GM23338 (cell line): ENCODE results near the gene TRAF7. TPM values are rescaled to one million over a fixed set of nuclear protein-coding genes. Genes with fewer than 3 reads are reported as not detected.
A peak's percentile ranks its signal among the peaks of the same experiment; 100 is the strongest.

Experiments
- ATAC-seq: fragments of 200-7000 bp; cut with Tn5 transposase; 3 replicates; pipeline ENCODE4 v1.9.1; 2020
- DNase-seq: peaks from one replicate; pipeline ENCODE4 v3.0.0-alpha.2; 2015; ENCODE audit warnings: low spot score
- H2AFZ ChIP-seq: fragments of 200-600 bp; sonication (generic); 2 replicates; pipeline ENCODE4 v1.8.0; 2016; ENCODE audit warnings: antibody characterized with exemption, mild to moderate bottlenecking, moderate library complexity
- H3F3A ChIP-seq: fragments of 200-600 bp; sonication (generic); replicated peaks from 2 replicates; pipeline ENCODE4 v1.8.0; 2017; ENCODE audit warnings: antibody characterized with exemption, mixed run types, low read depth
- H3K27ac ChIP-seq: fragments of 200-600 bp; sonication (generic); 2 replicates; pipeline ENCODE4 v1.6.1; 2016; ENCODE audit warnings: low read depth
- H3K27me3 ChIP-seq: fragments of 200-600 bp; sonication (generic); 2 replicates; pipeline ENCODE4 v1.8.0; 2016; ENCODE audit warnings: mild to moderate bottlenecking, mixed run types, moderate library complexity; ENCODE audit not compliant: insufficient read depth
- H3K36me3 ChIP-seq: fragments of 200-600 bp; sonication (generic); 2 replicates; pipeline ENCODE4 v1.8.0; 2016; ENCODE audit warnings: mild to moderate bottlenecking; ENCODE audit not compliant: insufficient read depth
- H3K4me1 ChIP-seq: fragments of 200-600 bp; sonication (generic); 2 replicates; pipeline ENCODE4 v1.8.0; 2016; ENCODE audit warnings: mild to moderate bottlenecking, moderate library complexity; ENCODE audit not compliant: insufficient read depth
- H3K4me2 ChIP-seq: fragments of 200-600 bp; sonication (generic); 2 replicates; pipeline ENCODE4 v1.7.1; 2017; ENCODE audit warnings: mixed run types
- H3K4me3 ChIP-seq: fragments of 200-600 bp; sonication (generic); 2 replicates; pipeline ENCODE4 v1.6.1; 2016; ENCODE audit warnings: mixed run types
- H3K79me2 ChIP-seq: fragments of 200-600 bp; sonication (generic); replicated peaks from 2 replicates; pipeline ENCODE4 v1.8.0; 2017; ENCODE audit warnings: mild to moderate bottlenecking; ENCODE audit not compliant: insufficient read depth
- H3K9me2 ChIP-seq: fragments of 200-600 bp; sonication (generic); 2 replicates; pipeline ENCODE4 v1.8.0; 2017; ENCODE audit not compliant: insufficient read depth
- H4K20me1 ChIP-seq: fragments of 200-600 bp; sonication (generic); replicated peaks from 2 replicates; pipeline ENCODE4 v1.8.0; 2017; ENCODE audit warnings: mild to moderate bottlenecking; ENCODE audit not compliant: insufficient read depth
- H3K27ac Mint-ChIP-seq: 2 replicates; pipeline ENCODE4 v1.8.0; 2020; ENCODE audit warnings: inconsistent platforms, mild to moderate bottlenecking, moderate library complexity, mixed read lengths
- H3K27me3 Mint-ChIP-seq: 3 replicates; pipeline ENCODE4 v1.8.0; 2022; ENCODE audit warnings: low read depth, mild to moderate bottlenecking, moderate library complexity, mixed read lengths, inconsistent platforms; ENCODE audit not compliant: insufficient read depth, poor library complexity
- H3K36me3 Mint-ChIP-seq: 3 replicates; pipeline ENCODE4 v1.8.0; 2021; ENCODE audit warnings: low read depth, mild to moderate bottlenecking, inconsistent platforms, moderate library complexity, mixed read lengths
- H3K4me1 Mint-ChIP-seq: 3 replicates; pipeline ENCODE4 v1.8.0; 2020; ENCODE audit warnings: mild to moderate bottlenecking, inconsistent platforms, mixed read lengths
- H3K4me3 Mint-ChIP-seq: 3 replicates; pipeline ENCODE4 v1.8.0; 2021; ENCODE audit warnings: moderate library complexity, mild to moderate bottlenecking, inconsistent platforms, mixed read lengths
- H3K9me3 Mint-ChIP-seq: 3 replicates; pipeline ENCODE4 v1.8.0; 2020; ENCODE audit warnings: moderate library complexity, mild to moderate bottlenecking, inconsistent platforms, mixed read lengths
- EZH2 ChIP-seq: fragments of 200-600 bp; sonication (generic); IDR thresholded peaks from one replicate; pipeline ENCODE4 v1.8.0; 2017; ENCODE audit warnings: antibody characterized with exemption, mild to moderate bottlenecking, low read depth; ENCODE audit not compliant: unreplicated experiment
- EZH2phosphoT487 ChIP-seq: fragments of 200-600 bp; sonication (generic); IDR thresholded peaks from one replicate; pipeline ENCODE4 v1.8.1; 2018; ENCODE audit warnings: antibody characterized with exemption; ENCODE audit not compliant: unreplicated experiment
- JUNB ChIP-seq: IDR thresholded peaks from one replicate; pipeline ENCODE4 v1.6.1; 2016; ENCODE audit warnings: antibody characterized with exemption; ENCODE audit not compliant: unreplicated experiment
- STAT1 ChIP-seq: IDR thresholded peaks from one replicate; pipeline ENCODE4 v1.6.1; 2016; ENCODE audit warnings: antibody characterized with exemption; ENCODE audit not compliant: unreplicated experiment
- ZNF114 ChIP-seq: fragments of 250-450 bp; sonication (Bioruptor Pico); IDR thresholded peaks from 2 replicates; pipeline ENCODE4 v1.5.0; 2020; ENCODE audit warnings: mild to moderate bottlenecking, moderate library complexity
- ZNF331 ChIP-seq: fragments of 250-450 bp; sonication (Bioruptor Pico); IDR thresholded peaks from 2 replicates; pipeline ENCODE4 v1.5.0; 2020; ENCODE audit warnings: low read depth, mild to moderate bottlenecking, moderate library complexity
- polyA plus RNA-seq: library from polyadenylated mRNA; unstranded; fragments of >200 nt; fragmentation: Nextera tagmentation; extraction: Ambion mirVana; gene quantifications from 2 replicates; pipeline ENCODE4 v1.2.1, GENCODE V29; 2016
- total RNA-seq: library from RNA; depleted of rRNA; stranded (reverse); fragments of >200 nt; shearing (Covaris generic); gene quantifications from 2 replicates; pipeline ENCODE4 v1.2.3, GENCODE V29; 2014
- TF ChIP-seq, protein P1 (sequence below), 2 experiments: fragments of 200-600 bp in 1 of 2; sonication (generic) in 1 of 2; conservative IDR thresholded peaks; 2 replicates each; pipeline versions ENCODE4 v1.5.1 to v1.6.1; 2016 to 2017; ENCODE audit warnings: antibody characterized with exemption in 2 of 2, low read depth in 2 of 2, mild to moderate bottlenecking in 2 of 2, moderate library complexity in 1 of 2
- TF ChIP-seq, protein P2 (sequence below): IDR thresholded peaks from 2 replicates; pipeline ENCODE4 v1.6.1; 2016; ENCODE audit warnings: antibody characterized with exemption
- TF ChIP-seq, protein P3 (sequence below): IDR thresholded peaks from one replicate; pipeline ENCODE4 v1.6.1; 2018; ENCODE audit warnings: antibody characterized with exemption; ENCODE audit not compliant: unreplicated experiment

TRAF7 gene
- total and polyA plus RNA-seq, 2 experiments from 2014 or later: 36.4 to 133 TPM

DNA sequence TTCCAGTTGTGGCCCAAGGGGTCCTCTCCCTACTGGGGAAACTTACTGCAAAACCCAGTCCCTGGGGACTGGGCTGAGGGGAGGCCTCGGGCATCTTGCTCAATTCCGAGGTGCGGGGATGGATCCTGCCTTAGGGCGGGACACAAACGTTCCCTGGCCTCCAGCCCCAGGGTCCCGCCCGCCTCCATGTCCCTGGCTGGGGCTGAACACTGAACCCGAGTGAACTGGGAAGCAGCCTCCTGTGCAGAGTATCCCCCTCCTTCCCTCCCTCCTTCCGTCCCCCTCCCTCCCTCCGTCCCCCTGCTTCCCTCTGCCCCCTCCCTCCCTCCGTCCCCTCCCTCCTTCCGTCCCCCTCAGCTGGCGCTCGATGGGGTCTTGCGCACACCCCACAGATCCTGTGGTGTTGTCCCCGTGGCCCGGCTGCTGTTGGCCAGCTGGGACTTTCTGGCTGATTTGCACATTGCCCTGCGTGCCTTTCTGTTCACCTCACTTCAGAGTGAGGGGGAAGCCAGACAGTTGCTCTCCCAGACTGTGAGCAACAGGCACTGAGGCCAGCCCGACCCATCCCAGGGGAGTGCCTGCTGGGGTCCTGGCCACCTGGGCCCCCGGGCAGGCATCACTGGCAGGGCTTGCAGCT lies 5.5 kb downstream of the TRAF7 start:
- Mint-ChIP-seq H3K4me1 (peaks cover 28% of the 10 kb centered on the region), H3K9me3 (no peaks in the 10 kb centered on the region; the same call in 1 of the 3 replicates), H3K27me3 (peaks cover 16% of the 10 kb centered on the region), H3K4me3 (no peak overlapping the region), H3K36me3 (peaks cover 24% of the 10 kb centered on the region), H3K27ac (no peak overlapping the region)
- Histone ChIP-seq H3K27ac (no peak overlapping the region), H3K4me1 (peaks cover 15% of the 10 kb centered on the region; the same call in 1 of the 2 replicates), H2AFZ (no peak overlapping the region), H4K20me1 (peaks cover 5% of the 10 kb centered on the region), H3K4me2 (no peak overlapping the region), H3F3A (peaks cover 13% of the 10 kb centered on the region; the same call in 1 of the 2 replicates), H3K36me3 (peaks cover 2% of the 10 kb centered on the region; the same call in 1 of the 2 replicates), H3K27me3 (no peaks in the 10 kb centered on the region), H3K4me3 (no peak overlapping the region), H3K79me2 (peaks cover 70% of the 10 kb centered on the region), H3K9me2 (no peaks in the 10 kb centered on the region)
- ATAC-seq: peak; percentile 10; the same call in 2 of the 3 replicates
- no peak for TF ChIP-seq STAT1
- TF ChIP-seq JUNB: no peak
- TF ChIP-seq ZNF114 (CRISPR knock-in tag): no peak
- TF ChIP-seq, protein P1, sequence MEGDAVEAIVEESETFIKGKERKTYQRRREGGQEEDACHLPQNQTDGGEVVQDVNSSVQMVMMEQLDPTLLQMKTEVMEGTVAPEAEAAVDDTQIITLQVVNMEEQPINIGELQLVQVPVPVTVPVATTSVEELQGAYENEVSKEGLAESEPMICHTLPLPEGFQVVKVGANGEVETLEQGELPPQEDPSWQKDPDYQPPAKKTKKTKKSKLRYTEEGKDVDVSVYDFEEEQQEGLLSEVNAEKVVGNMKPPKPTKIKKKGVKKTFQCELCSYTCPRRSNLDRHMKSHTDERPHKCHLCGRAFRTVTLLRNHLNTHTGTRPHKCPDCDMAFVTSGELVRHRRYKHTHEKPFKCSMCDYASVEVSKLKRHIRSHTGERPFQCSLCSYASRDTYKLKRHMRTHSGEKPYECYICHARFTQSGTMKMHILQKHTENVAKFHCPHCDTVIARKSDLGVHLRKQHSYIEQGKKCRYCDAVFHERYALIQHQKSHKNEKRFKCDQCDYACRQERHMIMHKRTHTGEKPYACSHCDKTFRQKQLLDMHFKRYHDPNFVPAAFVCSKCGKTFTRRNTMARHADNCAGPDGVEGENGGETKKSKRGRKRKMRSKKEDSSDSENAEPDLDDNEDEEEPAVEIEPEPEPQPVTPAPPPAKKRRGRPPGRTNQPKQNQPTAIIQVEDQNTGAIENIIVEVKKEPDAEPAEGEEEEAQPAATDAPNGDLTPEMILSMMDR (conservative IDR thresholded peaks at IDR 0.05; ENCODE audit: low read depth in 2 of 2): no peak
- DNase-seq: no peak

DNA sequence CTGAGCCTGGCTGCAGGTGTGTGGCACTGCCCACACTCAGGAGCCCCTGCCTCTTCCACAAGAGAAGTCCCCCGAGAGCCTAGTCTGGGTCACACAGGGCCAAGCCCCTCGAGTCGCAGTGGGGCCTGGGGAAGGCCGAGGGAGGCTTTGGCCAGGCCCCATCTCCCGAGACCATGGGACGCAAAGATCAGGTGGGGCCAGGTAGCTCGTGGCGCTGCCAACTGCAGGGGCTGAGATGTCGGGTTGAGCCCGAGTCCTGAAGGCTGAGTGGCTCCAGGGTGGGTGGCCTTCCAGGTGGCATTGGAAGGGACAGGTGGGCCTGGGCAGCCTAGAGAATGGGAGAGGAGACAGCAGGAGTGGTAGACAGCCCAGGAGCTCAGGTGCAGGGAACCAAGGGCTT lies 6.3 kb downstream of the TRAF7 start:
- DNase-seq: no peak
- peaks cover 3% of the 10 kb centered on the region for H4K20me1 ChIP-seq
- TF ChIP-seq STAT1 (no peak), EZH2phosphoT487 (no peak), ZNF331 (CRISPR knock-in tag) (no peak), EZH2 (no peak), JUNB (no peak)
- TF ChIP-seq, protein P1 (conservative IDR thresholded peaks at IDR 0.05; ENCODE audit: low read depth in 2 of 2): no peak
- TF ChIP-seq, protein P2, sequence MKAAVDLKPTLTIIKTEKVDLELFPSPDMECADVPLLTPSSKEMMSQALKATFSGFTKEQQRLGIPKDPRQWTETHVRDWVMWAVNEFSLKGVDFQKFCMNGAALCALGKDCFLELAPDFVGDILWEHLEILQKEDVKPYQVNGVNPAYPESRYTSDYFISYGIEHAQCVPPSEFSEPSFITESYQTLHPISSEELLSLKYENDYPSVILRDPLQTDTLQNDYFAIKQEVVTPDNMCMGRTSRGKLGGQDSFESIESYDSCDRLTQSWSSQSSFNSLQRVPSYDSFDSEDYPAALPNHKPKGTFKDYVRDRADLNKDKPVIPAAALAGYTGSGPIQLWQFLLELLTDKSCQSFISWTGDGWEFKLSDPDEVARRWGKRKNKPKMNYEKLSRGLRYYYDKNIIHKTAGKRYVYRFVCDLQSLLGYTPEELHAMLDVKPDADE: no peak
- TF ChIP-seq, protein P3, sequence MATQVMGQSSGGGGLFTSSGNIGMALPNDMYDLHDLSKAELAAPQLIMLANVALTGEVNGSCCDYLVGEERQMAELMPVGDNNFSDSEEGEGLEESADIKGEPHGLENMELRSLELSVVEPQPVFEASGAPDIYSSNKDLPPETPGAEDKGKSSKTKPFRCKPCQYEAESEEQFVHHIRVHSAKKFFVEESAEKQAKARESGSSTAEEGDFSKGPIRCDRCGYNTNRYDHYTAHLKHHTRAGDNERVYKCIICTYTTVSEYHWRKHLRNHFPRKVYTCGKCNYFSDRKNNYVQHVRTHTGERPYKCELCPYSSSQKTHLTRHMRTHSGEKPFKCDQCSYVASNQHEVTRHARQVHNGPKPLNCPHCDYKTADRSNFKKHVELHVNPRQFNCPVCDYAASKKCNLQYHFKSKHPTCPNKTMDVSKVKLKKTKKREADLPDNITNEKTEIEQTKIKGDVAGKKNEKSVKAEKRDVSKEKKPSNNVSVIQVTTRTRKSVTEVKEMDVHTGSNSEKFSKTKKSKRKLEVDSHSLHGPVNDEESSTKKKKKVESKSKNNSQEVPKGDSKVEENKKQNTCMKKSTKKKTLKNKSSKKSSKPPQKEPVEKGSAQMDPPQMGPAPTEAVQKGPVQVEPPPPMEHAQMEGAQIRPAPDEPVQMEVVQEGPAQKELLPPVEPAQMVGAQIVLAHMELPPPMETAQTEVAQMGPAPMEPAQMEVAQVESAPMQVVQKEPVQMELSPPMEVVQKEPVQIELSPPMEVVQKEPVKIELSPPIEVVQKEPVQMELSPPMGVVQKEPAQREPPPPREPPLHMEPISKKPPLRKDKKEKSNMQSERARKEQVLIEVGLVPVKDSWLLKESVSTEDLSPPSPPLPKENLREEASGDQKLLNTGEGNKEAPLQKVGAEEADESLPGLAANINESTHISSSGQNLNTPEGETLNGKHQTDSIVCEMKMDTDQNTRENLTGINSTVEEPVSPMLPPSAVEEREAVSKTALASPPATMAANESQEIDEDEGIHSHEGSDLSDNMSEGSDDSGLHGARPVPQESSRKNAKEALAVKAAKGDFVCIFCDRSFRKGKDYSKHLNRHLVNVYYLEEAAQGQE: no peak

More for the DNA sequence above, 6.3 kb downstream of the TRAF7 start:
- H3K36me3 ChIP-seq: peaks cover 4% of the 10 kb centered on the region; the same call in 1 of the 2 replicates
- no peaks in the 10 kb centered on the region for H3K9me2 ChIP-seq
- Mint-ChIP-seq H3K4me3 (no peak overlapping the region), H3K9me3 (no peaks in the 10 kb centered on the region; the same call in 2 of the 3 replicates), H3K27me3 (peaks cover 18% of the 10 kb centered on the region), H3K4me1 (peaks cover 20% of the 10 kb centered on the region), H3K36me3 (peaks cover 32% of the 10 kb centered on the region), H3K27ac (peak overlapping the region; percentile 56)
- H3K4me3 ChIP-seq: no peak overlapping the region
- peaks cover 15% of the 10 kb centered on the region; the same call in 1 of the 2 replicates for H3K4me1 ChIP-seq
- H3F3A ChIP-seq: peaks cover 10% of the 10 kb centered on the region; the same call in 1 of the 2 replicates
- H3K27ac ChIP-seq: 0 out of 2 replicates have a peak overlapping the region, but pooled peaks have one; percentile 69
- H3K27me3 ChIP-seq: no peaks in the 10 kb centered on the region
- no peak overlapping the region for H3K4me2 ChIP-seq
- no peak overlapping the region for H2AFZ ChIP-seq
- ATAC-seq: no peak
- H3K79me2 ChIP-seq: peaks cover 61% of the 10 kb centered on the region
